CD8-positive, alpha-beta memory T cell (primary cell): Measurements from ENCODE around the gene ANKK1. TPM values are rescaled to one million over a fixed set of nuclear protein-coding genes. Genes with fewer than 3 reads are reported as not detected.

Source experiments
- CTCF ChIA-PET: fragments of 350-600 bp; sonication (Branson Sonifier 250); formaldehyde crosslinking; loops from one replicate; lab custom pipeline; 2021; ENCODE audit warnings: antibody characterized with exemption; lab: Charles Lee
- POLR2A ChIA-PET: fragments of 350-600 bp; sonication (Branson Sonifier 250); formaldehyde crosslinking; loops from one replicate; lab custom pipeline; 2021; ENCODE audit warnings: antibody characterized with exemption; lab: Charles Lee
- DNase-seq, 5 donors: peaks; one replicate each; pipeline versions ENCODE4 v3.0.0 to v3.0.0-alpha.2; 2020 to 2022; ENCODE audit warnings: mixed read lengths in 1 of 5
- H3K27ac ChIP-seq: one replicate; pipeline ENCODE4 v1.7.0; 2013; ENCODE audit warnings: low read depth, mild to moderate bottlenecking, low read length, moderate library complexity
- H3K27me3 ChIP-seq: 2 replicates; pipeline ENCODE4 v1.7.0; 2013; ENCODE audit warnings: low read length, mild to moderate bottlenecking; ENCODE audit not compliant: insufficient read depth, poor library complexity, severe bottlenecking
- H3K36me3 ChIP-seq: 2 replicates; pipeline ENCODE4 v1.7.0; 2013; ENCODE audit warnings: mild to moderate bottlenecking, low read length, moderate library complexity; ENCODE audit not compliant: insufficient read depth
- H3K4me1 ChIP-seq: 2 replicates; pipeline ENCODE4 v1.7.0; 2013; ENCODE audit warnings: mild to moderate bottlenecking, low read length, moderate library complexity; ENCODE audit not compliant: insufficient read depth
- H3K4me3 ChIP-seq: 2 replicates; pipeline ENCODE4 v1.7.0; 2013; ENCODE audit warnings: mild to moderate bottlenecking, low read length
- H3K9me3 ChIP-seq: 2 replicates; pipeline ENCODE4 v1.7.0; 2013; ENCODE audit warnings: mild to moderate bottlenecking, low read length
- H3K27ac Mint-ChIP-seq, 8 donors: one replicate each; pipeline ENCODE4 v1.8.0; 2020 to 2021; ENCODE audit warnings: mixed read lengths in 8 of 8, mild to moderate bottlenecking in 6 of 8, inconsistent platforms in 3 of 8, moderate library complexity in 3 of 8
- H3K27me3 Mint-ChIP-seq, 2 donors: one replicate each; pipeline ENCODE4 v1.8.0; 2020 to 2021; ENCODE audit warnings: mixed read lengths in 2 of 2, mild to moderate bottlenecking in 1 of 2, moderate library complexity in 1 of 2
- H3K36me3 Mint-ChIP-seq, 3 donors: one replicate each; pipeline ENCODE4 v1.8.0; 2020 to 2021; ENCODE audit warnings: mixed read lengths in 3 of 3, inconsistent platforms in 1 of 3, mild to moderate bottlenecking in 1 of 3
- H3K4me1 Mint-ChIP-seq, 3 donors: one replicate each; pipeline ENCODE4 v1.8.0; 2020 to 2021; ENCODE audit warnings: mixed read lengths in 3 of 3, inconsistent platforms in 1 of 3, mild to moderate bottlenecking in 1 of 3
- H3K4me3 Mint-ChIP-seq, 7 donors: one replicate each; pipeline ENCODE4 v1.8.0; 2020 to 2021; ENCODE audit warnings: mixed read lengths in 7 of 7, mild to moderate bottlenecking in 6 of 7, moderate library complexity in 4 of 7, inconsistent platforms in 2 of 7
- H3K9me3 Mint-ChIP-seq, 5 donors: one replicate each; pipeline ENCODE4 v1.8.0; 2020 to 2022; ENCODE audit warnings: mixed read lengths in 5 of 5, mild to moderate bottlenecking in 3 of 5, moderate library complexity in 2 of 5, inconsistent platforms in 1 of 5
- polyA plus RNA-seq: library from polyadenylated mRNA; unstranded; fragments of 300-500 nt; fragmentation: Illumina TruSeq; gene quantifications from one replicate; pipeline ENCODE4 v1.2.3, GENCODE V29; 2021
- total RNA-seq, 2 experiments: library from RNA; stranded (reverse); gene quantifications; one replicate each; pipeline ENCODE4 v1.2.3, GENCODE V29; 2021

ANKK1 gene
- total and polyA plus RNA-seq, 3 experiments from 2014 or later: 0.08 to 0.57 (median 0.42) TPM

GRCh38 chr11:113415343-113415742, 27.8 kb downstream of the ANKK1 start:
- CTCF ChIA-PET: no interaction called here
- Mint-ChIP-seq H3K4me1 (no peaks in the 10 kb centered on the region), H3K9me3 (no peaks in the 10 kb centered on the region), H3K36me3 (no peaks in the 10 kb centered on the region), H3K27me3 (peaks cover 6 to 18% of the 10 kb centered on the region in 2 donors), H3K27ac (no peak overlapping the region), H3K4me3 (no peak overlapping the region)
- Histone ChIP-seq H3K36me3 (no peaks in the 10 kb centered on the region), H3K4me1 (no peaks in the 10 kb centered on the region), H3K27me3 (no peaks in the 10 kb centered on the region), H3K4me3 (no peak overlapping the region), H3K9me3 (no peaks in the 10 kb centered on the region), H3K27ac (no peak overlapping the region)
- POLR2A ChIA-PET: no interaction called here
- no peak for DNase-seq

GRCh38 chr11:113417428-113417827, 29.8 kb downstream of the ANKK1 start:
- ChIA-PET POLR2A (no interaction called here), CTCF (no interaction called here)
- H3K4me1 ChIP-seq: no peaks in the 10 kb centered on the region
- no peaks in the 10 kb centered on the region for H3K27me3 ChIP-seq
- Mint-ChIP-seq H3K36me3 (no peaks in the 10 kb centered on the region), H3K27me3 (peaks cover 6% of the 10 kb centered on the region in 2 donors), H3K27ac (no peak overlapping the region), H3K4me3 (peak overlapping the region in 1 of 7 donors; percentile 32), H3K4me1 (no peaks in the 10 kb centered on the region), H3K9me3 (no peaks in the 10 kb centered on the region)
- H3K4me3 ChIP-seq: no peak overlapping the region
- DNase-seq: no peak
- H3K27ac ChIP-seq: no peak overlapping the region
- H3K36me3 ChIP-seq: no peaks in the 10 kb centered on the region
- no peaks in the 10 kb centered on the region for H3K9me3 ChIP-seq

- H3K4me3 Mint-ChIP-seq: no peak overlapping the region
- no peaks in the 10 kb centered on the region for H3K4me1 Mint-ChIP-seq
- no peak overlapping the region for H3K27ac ChIP-seq
- H3K4me1 ChIP-seq: no peaks in the 10 kb centered on the region
- no peaks in the 10 kb centered on the region for H3K36me3 Mint-ChIP-seq
- ChIA-PET CTCF (no interaction called here), POLR2A (no interaction called here)
- no peaks in the 10 kb centered on the region for H3K9me3 Mint-ChIP-seq
- no peak overlapping the region for H3K4me3 ChIP-seq
- H3K27me3 Mint-ChIP-seq: peaks cover 4 to 6% of the 10 kb centered on the region in 2 donors
- no peak overlapping the region for H3K27ac Mint-ChIP-seq
- no peaks in the 10 kb centered on the region for H3K36me3 ChIP-seq
- DNase-seq: no peak
- H3K9me3 ChIP-seq: no peaks in the 10 kb centered on the region
- no peaks in the 10 kb centered on the region for H3K27me3 ChIP-seq
These were observed 31.9 kb downstream of the ANKK1 start for GRCh38 chr11:113419454-113420003.

DNA sequence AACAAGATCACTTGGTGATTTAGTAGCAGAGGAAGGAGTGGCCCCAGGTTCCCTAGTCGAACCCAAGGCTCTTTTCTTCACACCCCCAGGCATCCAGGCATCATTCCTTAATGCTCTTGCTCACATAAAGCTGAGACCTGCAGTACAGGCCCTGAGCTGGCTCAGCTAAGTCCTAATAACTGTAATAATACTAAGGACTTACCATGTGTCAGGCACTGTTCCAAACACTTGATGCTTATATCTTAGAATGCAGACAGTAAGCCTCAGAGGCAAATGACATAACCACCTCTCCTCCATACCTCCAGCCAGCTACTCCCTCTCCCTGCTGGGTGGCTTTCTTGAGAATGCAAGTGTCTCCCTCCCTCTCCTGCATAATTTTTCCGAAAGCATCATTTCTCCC, 33.2 kb downstream of the ANKK1 start:
- CTCF ChIA-PET: no interaction called here
- H3K27ac ChIP-seq: no peak overlapping the region
- no peaks in the 10 kb centered on the region for H3K4me1 ChIP-seq
- Mint-ChIP-seq H3K9me3 (no peaks in the 10 kb centered on the region), H3K27ac (peak overlapping the region in 1 of 8 donors; percentile 77), H3K4me3 (no peak overlapping the region), H3K27me3 (peaks cover 3 to 6% of the 10 kb centered on the region in 2 donors), H3K4me1 (no peaks in the 10 kb centered on the region), H3K36me3 (no peaks in the 10 kb centered on the region)
- POLR2A ChIA-PET: no interaction called here
- DNase-seq: no peak
- no peaks in the 10 kb centered on the region for H3K9me3 ChIP-seq
- H3K27me3 ChIP-seq: no peaks in the 10 kb centered on the region
- H3K4me3 ChIP-seq: no peak overlapping the region
- no peaks in the 10 kb centered on the region for H3K36me3 ChIP-seq

DNA sequence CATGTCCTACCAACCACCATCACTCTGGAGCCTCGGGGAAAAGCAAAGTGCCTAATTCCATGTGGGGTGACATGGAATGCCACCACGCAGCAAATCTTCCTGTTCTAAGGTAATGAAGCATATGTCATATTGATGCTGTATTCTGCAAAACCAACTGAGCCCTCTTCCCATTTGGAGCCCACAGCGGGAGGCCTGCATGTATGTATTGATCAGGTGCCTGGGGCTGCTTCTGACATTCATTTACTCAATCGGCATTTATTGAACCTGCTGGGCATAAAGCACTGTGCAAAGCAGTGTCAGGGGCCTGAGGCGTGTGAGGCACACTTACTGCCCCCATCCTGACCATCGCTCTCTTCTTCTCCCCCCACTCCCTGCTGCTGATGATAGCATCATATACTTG, 39.1 kb downstream of the ANKK1 start:
- Histone ChIP-seq H3K27me3 (no peaks in the 10 kb centered on the region), H3K36me3 (no peaks in the 10 kb centered on the region), H3K4me3 (no peak overlapping the region), H3K9me3 (no peaks in the 10 kb centered on the region), H3K27ac (no peak overlapping the region), H3K4me1 (no peaks in the 10 kb centered on the region)
- H3K4me3 Mint-ChIP-seq: no peak overlapping the region
- ChIA-PET POLR2A (no interaction called here), CTCF (no interaction called here)
- no peaks in the 10 kb centered on the region for H3K4me1 Mint-ChIP-seq
- H3K9me3 Mint-ChIP-seq: no peaks in the 10 kb centered on the region
- no peaks in the 10 kb centered on the region for H3K36me3 Mint-ChIP-seq
- H3K27ac Mint-ChIP-seq: no peak overlapping the region
- no peaks in the 10 kb centered on the region for H3K27me3 Mint-ChIP-seq
- no peak for DNase-seq

GRCh38 chr11:113431746-113432145, 44.2 kb downstream of the ANKK1 start:
- no peaks in the 10 kb centered on the region for H3K27me3 ChIP-seq
- no peaks in the 10 kb centered on the region for H3K9me3 Mint-ChIP-seq
- no peaks in the 10 kb centered on the region for H3K36me3 Mint-ChIP-seq
- H3K4me3 ChIP-seq: no peak overlapping the region
- no peak overlapping the region for H3K27ac Mint-ChIP-seq
- H3K4me3 Mint-ChIP-seq: no peak overlapping the region
- no peak for DNase-seq
- H3K27me3 Mint-ChIP-seq: peaks cover 1 to 6% of the 10 kb centered on the region in 2 donors
- H3K27ac ChIP-seq: no peak overlapping the region
- ChIA-PET CTCF (no interaction called here), POLR2A (no interaction called here)
- H3K4me1 Mint-ChIP-seq: no peaks in the 10 kb centered on the region
- H3K9me3 ChIP-seq: no peaks in the 10 kb centered on the region
- no peaks in the 10 kb centered on the region for H3K36me3 ChIP-seq
- no peaks in the 10 kb centered on the region for H3K4me1 ChIP-seq

DNA sequence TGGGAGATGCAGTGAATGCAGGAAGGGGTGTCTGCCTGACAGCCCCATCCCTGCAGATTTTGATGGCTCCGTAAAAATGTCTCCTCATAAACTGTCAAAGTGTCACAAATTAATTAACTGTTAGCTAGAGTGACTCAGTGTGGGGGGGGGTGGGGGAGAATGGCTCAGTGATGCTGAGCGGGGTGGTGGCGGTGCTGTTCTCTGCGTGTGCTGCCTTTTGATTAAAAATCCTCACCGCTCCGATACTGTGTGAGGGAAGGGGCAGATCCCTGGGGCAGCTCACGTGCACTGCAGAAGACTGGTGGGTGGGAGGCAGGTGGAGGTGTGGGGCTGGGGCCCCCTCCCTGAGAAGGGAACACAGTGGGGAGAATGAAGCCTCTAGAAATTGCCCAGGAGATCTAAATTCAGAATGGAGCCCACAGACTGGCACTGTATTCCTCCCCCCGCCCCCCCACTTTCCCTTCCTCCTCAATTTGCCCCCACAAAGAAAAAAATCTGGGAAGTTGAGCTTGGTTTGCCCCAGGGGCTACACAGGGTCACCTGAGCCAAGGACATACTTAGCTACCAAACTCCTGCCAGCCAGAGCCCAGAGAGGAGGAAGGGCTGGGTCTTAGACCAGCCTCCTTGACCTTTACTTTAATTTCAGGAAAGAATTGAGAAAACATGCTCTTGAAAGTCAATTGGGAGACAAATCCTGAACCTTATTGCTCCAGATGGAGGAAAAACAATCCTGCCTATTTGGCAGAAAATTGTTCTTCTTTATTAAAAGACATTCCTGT, 47.8 kb downstream of the ANKK1 start:
- Histone ChIP-seq H3K36me3 (no peaks in the 10 kb centered on the region), H3K27ac (no peak overlapping the region), H3K27me3 (no peaks in the 10 kb centered on the region), H3K4me3 (no peak overlapping the region), H3K4me1 (no peaks in the 10 kb centered on the region), H3K9me3 (no peaks in the 10 kb centered on the region)
- H3K36me3 Mint-ChIP-seq: no peaks in the 10 kb centered on the region
- no peak overlapping the region for H3K4me3 Mint-ChIP-seq
- no peak for DNase-seq
- H3K27ac Mint-ChIP-seq: no peak overlapping the region
- H3K27me3 Mint-ChIP-seq: peaks cover 1 to 6% of the 10 kb centered on the region in 2 donors
- no peaks in the 10 kb centered on the region for H3K9me3 Mint-ChIP-seq
- H3K4me1 Mint-ChIP-seq: no peaks in the 10 kb centered on the region
- CTCF ChIA-PET: no interaction called here
- POLR2A ChIA-PET: no interaction called here

- CTCF ChIA-PET: no interaction called here
These were observed 49.2 kb downstream of the ANKK1 start for GRCh38 chr11:113436672-113437252.

More at GRCh38 chr11:113436672-113437252, 49.2 kb downstream of the ANKK1 start:
- H3K27me3 ChIP-seq: no peaks in the 10 kb centered on the region
- no peak overlapping the region for H3K27ac ChIP-seq
- Mint-ChIP-seq H3K9me3 (no peaks in the 10 kb centered on the region), H3K4me3 (no peak overlapping the region), H3K27me3 (peaks cover 1 to 6% of the 10 kb centered on the region in 2 donors), H3K27ac (no peak overlapping the region), H3K36me3 (no peaks in the 10 kb centered on the region), H3K4me1 (no peaks in the 10 kb centered on the region)
- DNase-seq: no peak
- H3K36me3 ChIP-seq: no peaks in the 10 kb centered on the region
- no peaks in the 10 kb centered on the region for H3K9me3 ChIP-seq
- H3K4me3 ChIP-seq: no peak overlapping the region
- no peaks in the 10 kb centered on the region for H3K4me1 ChIP-seq
- POLR2A ChIA-PET: no interaction called here
